ENCODE data around the gene ELF4. TPM values are rescaled to one million over a fixed set of nuclear protein-coding genes. Genes with fewer than 3 reads are reported as not detected.

The ELF4 gene
- total and polyA plus RNA-seq, 2 of the 4 experiments (the other 2 are of a cell fraction), result 10.9 to 19.0 TPM

GRCh38 chrX:130130990-130131389, 20.7 kb upstream of the ELF4 start:
- Histone ChIP-seq H3K27me3 (ENCODE audit: control insufficient read depth, insufficient read depth, low read length) (no peaks in the 10 kb centered on the region; the same call in 1 of the 2 replicates), H3K9ac (ENCODE audit: low read depth, low read length) (no peak overlapping the region), H3K23ac (ENCODE audit: low read depth, low read length) (no peak overlapping the region), H3K18ac (ENCODE audit: low read depth, low read length) (no peak overlapping the region), H2BK20ac (ENCODE audit: low read depth, low read length) (no peak overlapping the region), H4K5ac (ENCODE audit: low read depth, low read length) (no peak overlapping the region), H4K20me1 (ENCODE audit: insufficient read depth, low read length) (no peaks in the 10 kb centered on the region), H3K9me3 (ENCODE audit: control insufficient read depth, insufficient read depth, low read length) (no peaks in the 10 kb centered on the region), H2BK5ac (ENCODE audit: low read depth, low read length, poor library complexity, severe bottlenecking) (no peak overlapping the region), H4K8ac (ENCODE audit: low read depth in 2 of 2, low read length in 2 of 2) (no peak overlapping the region), H4K91ac (ENCODE audit: insufficient read depth, low read depth, low read length) (no peak overlapping the region), H3K56ac (ENCODE audit: extremely low read depth, insufficient read depth, low read length) (no peak overlapping the region), H2BK15ac (ENCODE audit: low read depth, low read length) (no peak overlapping the region), H3K4me3 (ENCODE audit: insufficient read depth, low read depth, low read length) (no peak overlapping the region), H3K27ac (ENCODE audit: insufficient read depth, low read length) (no peak overlapping the region), H3K4me2 (ENCODE audit: low read depth, low read length) (no peak overlapping the region), H3K4me1 (ENCODE audit: control insufficient read depth, insufficient read depth, low read length) (no peaks in the 10 kb centered on the region), H3K36me3 (ENCODE audit: control insufficient read depth, insufficient read depth, low read length) (peaks cover 22% of the 10 kb centered on the region), H3K79me1 (ENCODE audit: low read depth in 1 of 2, low read length in 2 of 2) (no peaks in the 10 kb centered on the region), H2AFZ (replicated peaks; ENCODE audit: low read length, poor library complexity) (no peak overlapping the region), H3K14ac (replicated peaks; ENCODE audit: low read depth, low read length) (no peak overlapping the region), H2BK120ac (ENCODE audit: low read depth, low read length) (no peak overlapping the region), H3K4ac (ENCODE audit: low read depth, low read length) (no peak overlapping the region), H2AK9ac (replicated peaks; ENCODE audit: low read depth, low read length, poor library complexity) (no peak overlapping the region), H3K9me1 (ENCODE audit: insufficient read depth, low read length) (no peaks in the 10 kb centered on the region), H2AK5ac (ENCODE audit: low read depth, low read length) (no peak overlapping the region)
- 80% methylated on average over 1 of the region's 5 CpGs; no CpG with 5 or more reads in 1 of the 2 experiments for WGBS, 2 experiments (ENCODE audit: extremely low coverage in 2 of 2, insufficient read length in 1 of 2)
- dilution Hi-C loops (cut with HindIII; ENCODE audit: low sequenced_read_pairs, unreplicated experiment), result no loop called here
- intact Hi-C loops (cut with micrococcal nuclease), result no loop called here
- TF ChIP-seq ELK1 (IDR thresholded peaks at IDR 0.05; ENCODE audit: borderline replicate concordance, low read depth, low read length), result no peak
- TF ChIP-seq BHLHE40 (IDR thresholded peaks at IDR 0.05; ENCODE audit: low read depth, low read length), result no peak
- no peak for TF ChIP-seq CEBPB (IDR thresholded peaks at IDR 0.05; ENCODE audit: low read depth, low read length)
- no peak for TF ChIP-seq USF2 (IDR thresholded peaks at IDR 0.05; ENCODE audit: low read depth, low read length)
- no peak for TF ChIP-seq MAZ (IDR thresholded peaks at IDR 0.05; ENCODE audit: borderline replicate concordance, low read depth, low read length)
- no peak for TF ChIP-seq RAD21 (IDR thresholded peaks at IDR 0.05; ENCODE audit: low read length)
- no peak for TF ChIP-seq RCOR1 (IDR thresholded peaks at IDR 0.05; ENCODE audit: insufficient replicate concordance, low read length)
- no peak for TF ChIP-seq CHD1 (IDR thresholded peaks at IDR 0.05; ENCODE audit: low read depth, low read length)
- TF ChIP-seq MAFK (IDR thresholded peaks at IDR 0.05; ENCODE audit: low read depth, low read length), result no peak
- TF ChIP-seq MXI1 (IDR thresholded peaks at IDR 0.05; ENCODE audit: borderline replicate concordance, low read depth, low read length), result no peak
- no peak for TF ChIP-seq NFE2L2 (IDR thresholded peaks at IDR 0.05; ENCODE audit: low read depth, low read length)
- no peak for TF ChIP-seq CTCF (conservative IDR thresholded peaks at IDR 0.05; ENCODE audit: low read depth, low read length)
- TF ChIP-seq FOS (IDR thresholded peaks at IDR 0.05; ENCODE audit: low read depth, low read length), result no peak
- TF ChIP-seq RFX5 (IDR thresholded peaks at IDR 0.05; ENCODE audit: low read depth, low read length), result no peak
- no TSS peak for BruUV-seq (replicated peaks)
- in situ Hi-C loops (cut with MboI; ENCODE audit: low sequenced_read_pairs), result no loop called here
- ChIA-PET POLR2A (ENCODE audit: unreplicated experiment) (interaction anchor here (0.6 kb wide), 1 partner anchor 55 kb away, joined by 3 read pairs; no protein-coding TSS in a partner anchor), CTCF (no interaction called here)
- DNase-seq, result no peak
- ATAC-seq (ENCODE audit: low read depth), result no peak
